ENCODE data around the gene DAB2IP.

Gene DAB2IP

GRCh38 chr9:121667214-121667613 is 15.8 kb downstream of the DAB2IP start:
- DNase-seq: no peak

- DNase-seq: no peak
Measured at GRCh38 chr9:121667890-121668289, 16.5 kb downstream of the DAB2IP start.

- DNase-seq: no peak
Measured at GRCh38 chr9:121670431-121670830, 19.0 kb downstream of the DAB2IP start.

- no peak for DNase-seq
Measured at GRCh38 chr9:121671612-121672155, 20.2 kb downstream of the DAB2IP start.

- no peak for DNase-seq
Measured at GRCh38 chr9:121672213-121672612, 20.8 kb downstream of the DAB2IP start.

- DNase-seq: no peak
Measured at GRCh38 chr9:121672986-121673385, 21.6 kb downstream of the DAB2IP start.

- DNase-seq: no peak
Measured at GRCh38 chr9:121673576-121673975, 22.1 kb downstream of the DAB2IP start.

GRCh38 chr9:121674017-121674416 is 22.6 kb downstream of the DAB2IP start:
- no peak for DNase-seq

GRCh38 chr9:121674952-121675351 is 23.5 kb downstream of the DAB2IP start:
- DNase-seq: no peak

GRCh38 chr9:121675381-121675780 is 23.9 kb downstream of the DAB2IP start:
- DNase-seq: no peak

- no peak for DNase-seq
Measured at GRCh38 chr9:121675969-121676822, 24.8 kb downstream of the DAB2IP start.

- DNase-seq: no peak
Measured at GRCh38 chr9:121676926-121677325, 25.5 kb downstream of the DAB2IP start.

- DNase-seq: no peak
Measured at GRCh38 chr9:121678501-121679022, 27.1 kb downstream of the DAB2IP start.

GRCh38 chr9:121679901-121680635 is 28.6 kb downstream of the DAB2IP start:
- no peak for DNase-seq

- DNase-seq: no peak
Measured at GRCh38 chr9:121681404-121681803, 30.0 kb downstream of the DAB2IP start.

- no peak for DNase-seq
Measured at GRCh38 chr9:121682201-121682600, 30.8 kb downstream of the DAB2IP start.

GRCh38 chr9:121682926-121683515 is 31.6 kb downstream of the DAB2IP start:
- no peak for DNase-seq

GRCh38 chr9:121683652-121684051 is 32.2 kb downstream of the DAB2IP start:
- no peak for DNase-seq

- DNase-seq: no peak
Measured at GRCh38 chr9:121684381-121685145, 33.1 kb downstream of the DAB2IP start.

- DNase-seq: no peak
Measured at GRCh38 chr9:121685146-121685794, 33.8 kb downstream of the DAB2IP start.

- DNase-seq: no peak
Measured at GRCh38 chr9:121685795-121686377, 34.5 kb downstream of the DAB2IP start.

Data from activated CD4-positive, alpha-beta T cell treated with anti-CD3 and anti-CD28 coated beads for 1 hour (primary cell).